OCI-LY7 (cell line): Measurements from ENCODE around the gene CD52. TPM values are rescaled to one million over a fixed set of nuclear protein-coding genes. Genes with fewer than 3 reads are reported as not detected.

Experiments
- BruUV-seq: library from RNA; stranded (reverse); fragments of 400-500 nt; replicated peaks from 2 replicates; lab custom pipeline; 2021; lab: Mats Ljungman, UMichigan
- CTCF ChIA-PET: fragments of 300-600 bp; sonication (Branson Sonifier 250); formaldehyde crosslinking; loops from one replicate; lab custom pipeline; 2022; ENCODE audit warnings: antibody characterized with exemption; ENCODE audit not compliant: unreplicated experiment; lab: Charles Lee
- POLR2A ChIA-PET: fragments of 300-600 bp; sonication (Branson Sonifier 250); formaldehyde crosslinking; loops from one replicate; lab custom pipeline; 2022; ENCODE audit warnings: antibody characterized with exemption; lab: Charles Lee
- DNase-seq: peaks from one replicate; pipeline ENCODE4 v3.0.0-alpha.2; 2015; ENCODE audit warnings: low spot score
- H2AFZ ChIP-seq: fragments of 200-600 bp; sonication (generic), shearing (Covaris generic); 2 replicates; pipeline ENCODE4 v1.6.1; 2014; ENCODE audit warnings: mild to moderate bottlenecking, antibody characterized with exemption, low read length, moderate library complexity
- H3K27ac ChIP-seq: fragments of 200-600 bp; sonication (generic); 2 replicates; pipeline ENCODE4 v1.5.1; 2014; ENCODE audit warnings: mixed run types, low read depth, mild to moderate bottlenecking, moderate library complexity, low read length, inconsistent platforms; ENCODE audit not compliant: poor library complexity, severe bottlenecking
- H3K36me3 ChIP-seq: fragments of 200-600 bp; sonication (generic); 2 replicates; pipeline ENCODE4 v1.6.1; 2014; ENCODE audit warnings: mild to moderate bottlenecking, antibody characterized with exemption, low read length, moderate library complexity, mixed read lengths; ENCODE audit not compliant: insufficient read depth
- H3K4me1 ChIP-seq: fragments of 200-600 bp; sonication (generic); 2 replicates; pipeline ENCODE4 v1.5.1; 2014; ENCODE audit warnings: mild to moderate bottlenecking, low read length; ENCODE audit not compliant: insufficient read depth, poor library complexity, severe bottlenecking
- H3K4me2 ChIP-seq: fragments of 200-600 bp; sonication (generic); 2 replicates; pipeline ENCODE4 v1.6.1; 2014; ENCODE audit warnings: mild to moderate bottlenecking, low read length
- H3K4me3 ChIP-seq: fragments of 200-600 bp; sonication (generic); 2 replicates; pipeline ENCODE4 v1.5.1; 2014; ENCODE audit warnings: mild to moderate bottlenecking, low read depth, low read length; ENCODE audit not compliant: poor library complexity, severe bottlenecking
- H3K79me2 ChIP-seq: fragments of 200-600 bp; sonication (generic); 2 replicates; pipeline ENCODE4 v1.6.1; 2016; ENCODE audit warnings: low read depth, mild to moderate bottlenecking, low read length, moderate library complexity, mixed read lengths; ENCODE audit not compliant: insufficient read depth
- H3K9me2 ChIP-seq: fragments of 200-600 bp; sonication (generic); 2 replicates; pipeline ENCODE4 v1.6.1; 2016; ENCODE audit warnings: mild to moderate bottlenecking, low read length, mixed read lengths; ENCODE audit not compliant: insufficient read depth
- H3K9me3 ChIP-seq: fragments of 200-600 bp; sonication (generic); 2 replicates; pipeline ENCODE4 v1.6.1; 2014; ENCODE audit warnings: mild to moderate bottlenecking, mixed run types, low read length, mixed read lengths
- H4K20me1 ChIP-seq: fragments of 200-600 bp; sonication (generic); 2 replicates; pipeline ENCODE4 v1.6.1; 2014; ENCODE audit warnings: mild to moderate bottlenecking, antibody characterized with exemption, low read length, moderate library complexity, mixed read lengths; ENCODE audit not compliant: insufficient read depth
- CTCF ChIP-seq: fragments of 200-600 bp; sonication (generic); conservative IDR thresholded peaks from 2 replicates; pipeline ENCODE4 v1.5.1; 2014; ENCODE audit warnings: mild to moderate bottlenecking, antibody characterized with exemption, low read length, moderate library complexity, mixed read lengths
- EZH2phosphoT487 ChIP-seq: fragments of 200-600 bp; sonication (generic); IDR thresholded peaks from 2 replicates; pipeline ENCODE4 v1.6.1; 2018; ENCODE audit warnings: low read depth, borderline replicate concordance, mild to moderate bottlenecking, mixed run types, antibody characterized with exemption, low read length, moderate library complexity, mixed read lengths
- intact Hi-C: fragments of 100-400 bp; cut with micrococcal nuclease; formaldehyde crosslinking; loops from one replicate; pipeline ENCODE4 v1.10.0; 2022; ENCODE audit not compliant: unreplicated experiment
- total RNA-seq, 2 experiments: library from RNA; depleted of rRNA in 1 of 2; stranded (reverse); fragments of >200 nt in 1 of 2; shearing (Covaris generic) in 1 of 2; gene quantifications; 2 replicates each; pipeline ENCODE4 v1.2.3, GENCODE V29; 2014 to 2022

CD52 gene
- total RNA-seq, 2 experiments from 2014 or later, result 470 to 769 TPM

- POLR2A ChIA-PET, result no interaction called here
- no peaks in the 10 kb centered on the region for H3K9me2 ChIP-seq
- H3K27ac ChIP-seq, result no peak overlapping the region
- H3K4me2 ChIP-seq, result no peak overlapping the region
- H3K79me2 ChIP-seq, result no peaks in the 10 kb centered on the region
- TF ChIP-seq EZH2phosphoT487, result no peak
- CTCF ChIA-PET, result no interaction called here
- H3K4me3 ChIP-seq, result no peak overlapping the region
- H3K36me3 ChIP-seq, result no peaks in the 10 kb centered on the region
- DNase-seq, result no peak
- H4K20me1 ChIP-seq, result no peaks in the 10 kb centered on the region
- H2AFZ ChIP-seq, result no peak overlapping the region
- no peaks in the 10 kb centered on the region for H3K4me1 ChIP-seq
- no peaks in the 10 kb centered on the region for H3K9me3 ChIP-seq
- BruUV-seq, result no TSS peak
- intact Hi-C loops, result no loop called here
These were observed 34.0 kb downstream of the CD52 start for GRCh38 chr1:26351590-26352337.

- no peak for TF ChIP-seq EZH2phosphoT487
- no peak for TF ChIP-seq CTCF
- POLR2A ChIA-PET, result no interaction called here
- Histone ChIP-seq H3K9me3 (no peaks in the 10 kb centered on the region), H3K79me2 (no peaks in the 10 kb centered on the region), H2AFZ (no peak overlapping the region), H4K20me1 (no peaks in the 10 kb centered on the region), H3K9me2 (no peaks in the 10 kb centered on the region), H3K4me1 (no peaks in the 10 kb centered on the region), H3K4me2 (no peak overlapping the region), H3K27ac (no peak overlapping the region), H3K36me3 (no peaks in the 10 kb centered on the region), H3K4me3 (no peak overlapping the region)
- intact Hi-C loops, result no loop called here
- CTCF ChIA-PET, result no interaction called here
- BruUV-seq, result no TSS peak
- no peak for DNase-seq
These were observed 34.6 kb downstream of the CD52 start for GRCh38 chr1:26352338-26352679.

- no peaks in the 10 kb centered on the region for H4K20me1 ChIP-seq
- CTCF ChIA-PET, result no interaction called here
- no TSS peak for BruUV-seq
- H3K79me2 ChIP-seq, result no peaks in the 10 kb centered on the region
- no peaks in the 10 kb centered on the region for H3K9me2 ChIP-seq
- DNase-seq, result no peak
- H3K4me3 ChIP-seq, result no peak overlapping the region
- no peaks in the 10 kb centered on the region for H3K9me3 ChIP-seq
- no peak for TF ChIP-seq EZH2phosphoT487
- TF ChIP-seq CTCF, result no peak
- no peaks in the 10 kb centered on the region for H3K4me1 ChIP-seq
- no peaks in the 10 kb centered on the region for H3K36me3 ChIP-seq
- intact Hi-C loops, result no loop called here
- H3K4me2 ChIP-seq, result no peak overlapping the region
- POLR2A ChIA-PET, result no interaction called here
- H2AFZ ChIP-seq, result no peak overlapping the region
- H3K27ac ChIP-seq, result no peak overlapping the region
These were observed 35.6 kb downstream of the CD52 start for GRCh38 chr1:26353210-26353859.
